Suprapubic skin (tissue), 4 donors: ENCODE results near the gene ZNF280C.

Experiments used
- CTCF ChIP-seq, 2 donors: fragments of 200-600 bp in 1 of 2; fragments of 450-650 bp in 1 of 2; sonication (generic) in 1 of 2; IDR thresholded peaks; one replicate each; pipeline ENCODE4 v1.5.1; 2016 to 2019; ENCODE audit warnings: antibody characterized with exemption in 2 of 2, mild to moderate bottlenecking in 1 of 2, moderate library complexity in 1 of 2
- EP300 ChIP-seq: sonication (generic); formaldehyde crosslinking; IDR thresholded peaks from one replicate; pipeline ENCODE4 v1.6.1; 2017; ENCODE audit warnings: antibody characterized with exemption
- POLR2A ChIP-seq, 2 donors: fragments of 450-650 bp; IDR thresholded peaks; one replicate each; pipeline ENCODE4 v1.6.1; 2017; ENCODE audit warnings: antibody characterized with exemption in 2 of 2, mild to moderate bottlenecking in 2 of 2, moderate library complexity in 2 of 2
- POLR2AphosphoS5 ChIP-seq, 3 donors: sonication (generic); formaldehyde crosslinking; IDR thresholded peaks; one replicate each; pipeline ENCODE4 v1.6.1; 2017; ENCODE audit warnings: antibody characterized with exemption in 3 of 3

- no peak for TF ChIP-seq CTCF (IDR thresholded peaks at IDR 0.05)
- no peak for TF ChIP-seq EP300
- no peak for TF ChIP-seq POLR2AphosphoS5 (IDR thresholded peaks at IDR 0.05)
- no peak for TF ChIP-seq POLR2A (IDR thresholded peaks at IDR 0.05)
These were observed 97.8 kb downstream of the ZNF280C start for GRCh38 chrX:130170752-130171445.
